Neural progenitor cell (in vitro differentiated cells): ENCODE data around the gene ALK. TPM values are rescaled to one million over a fixed set of nuclear protein-coding genes. Genes with fewer than 3 reads are reported as not detected.

Source experiments
- DNase-seq: peaks from one replicate; pipeline ENCODE4 v3.0.0-alpha.2; 2016; ENCODE audit warnings: low spot score
- H2AFZ ChIP-seq: fragments of 200-600 bp; sonication (generic); replicated peaks from 2 replicates; pipeline ENCODE4 v1.6.1; 2016; ENCODE audit warnings: antibody characterized with exemption
- H3F3A ChIP-seq: fragments of 200-600 bp; sonication (generic); 2 replicates; pipeline ENCODE4 v1.6.1; 2016; ENCODE audit warnings: antibody characterized with exemption, low read depth
- H3K27ac ChIP-seq: fragments of 200-600 bp; sonication (generic); 2 replicates; pipeline ENCODE4 v1.5.1; 2016; ENCODE audit warnings: mild to moderate bottlenecking
- H3K27me3 ChIP-seq: fragments of 200-600 bp; sonication (generic); 2 replicates; pipeline ENCODE4 v1.6.1; 2016; ENCODE audit warnings: mild to moderate bottlenecking, moderate library complexity
- H3K36me3 ChIP-seq: fragments of 200-600 bp; sonication (generic); 2 replicates; pipeline ENCODE4 v1.5.1; 2016
- H3K4me1 ChIP-seq: fragments of 200-600 bp; sonication (generic); 2 replicates; pipeline ENCODE4 v1.6.1; 2016; ENCODE audit warnings: mixed run types
- H3K4me2 ChIP-seq: fragments of 200-600 bp; sonication (generic); 2 replicates; pipeline ENCODE4 v1.6.1; 2016
- H3K4me3 ChIP-seq: fragments of 200-600 bp; sonication (generic); 2 replicates; pipeline ENCODE4 v1.5.1; 2016
- H3K79me2 ChIP-seq: fragments of 200-600 bp; sonication (generic); 2 replicates; pipeline ENCODE4 v1.6.1; 2016; ENCODE audit warnings: low read depth
- H3K9ac ChIP-seq: fragments of 200-600 bp; sonication (generic); 2 replicates; pipeline ENCODE4 v1.6.1; 2016
- H3K9me3 ChIP-seq: fragments of 200-600 bp; sonication (generic); 2 replicates; pipeline ENCODE4 v1.5.1; 2016; ENCODE audit warnings: low read depth
- H4K20me1 ChIP-seq: fragments of 200-600 bp; sonication (generic); 2 replicates; pipeline ENCODE4 v1.6.1; 2016; ENCODE audit warnings: low read depth
- H3K27ac Mint-ChIP-seq: 3 replicates; pipeline ENCODE4 v1.8.0; 2021; ENCODE audit warnings: mixed read lengths
- H3K27me3 Mint-ChIP-seq: 2 replicates; pipeline ENCODE4 v1.8.0; 2022; ENCODE audit warnings: low read depth, mild to moderate bottlenecking, inconsistent platforms, moderate library complexity, mixed read lengths; ENCODE audit not compliant: insufficient read depth
- H3K36me3 Mint-ChIP-seq: 3 replicates; pipeline ENCODE4 v1.8.0; 2021; ENCODE audit warnings: mixed read lengths
- H3K4me1 Mint-ChIP-seq: 3 replicates; pipeline ENCODE4 v1.8.0; 2021; ENCODE audit warnings: mixed read lengths
- H3K4me3 Mint-ChIP-seq: 3 replicates; pipeline ENCODE4 v1.8.0; 2021; ENCODE audit warnings: mild to moderate bottlenecking, moderate library complexity, mixed read lengths
- H3K9me3 Mint-ChIP-seq: 3 replicates; pipeline ENCODE4 v1.8.0; 2020; ENCODE audit warnings: mixed read lengths
- EZH2 ChIP-seq: fragments of 200-600 bp; sonication (generic); IDR thresholded peaks from 2 replicates; pipeline ENCODE4 v1.6.1; 2017; ENCODE audit warnings: antibody characterized with exemption, mild to moderate bottlenecking, moderate library complexity
- EZH2phosphoT487 ChIP-seq: fragments of 200-600 bp; sonication (generic); IDR thresholded peaks from 2 replicates; pipeline ENCODE4 v1.6.1; 2017; ENCODE audit warnings: antibody characterized with exemption
- total RNA-seq: library from RNA; depleted of rRNA; stranded (reverse); fragments of >200 nt; gene quantifications from 2 replicates; pipeline ENCODE4 v1.2.3, GENCODE V29; 2015; ENCODE audit warnings: low replicate concordance
- TF ChIP-seq, protein P1 (sequence below): fragments of 200-600 bp; sonication (generic); IDR thresholded peaks from 2 replicates; pipeline ENCODE4 v1.5.1; 2017; ENCODE audit warnings: antibody characterized with exemption, mild to moderate bottlenecking

Gene ALK
- total RNA-seq, 1 donor from 2014 or later, result not detected

DNA sequence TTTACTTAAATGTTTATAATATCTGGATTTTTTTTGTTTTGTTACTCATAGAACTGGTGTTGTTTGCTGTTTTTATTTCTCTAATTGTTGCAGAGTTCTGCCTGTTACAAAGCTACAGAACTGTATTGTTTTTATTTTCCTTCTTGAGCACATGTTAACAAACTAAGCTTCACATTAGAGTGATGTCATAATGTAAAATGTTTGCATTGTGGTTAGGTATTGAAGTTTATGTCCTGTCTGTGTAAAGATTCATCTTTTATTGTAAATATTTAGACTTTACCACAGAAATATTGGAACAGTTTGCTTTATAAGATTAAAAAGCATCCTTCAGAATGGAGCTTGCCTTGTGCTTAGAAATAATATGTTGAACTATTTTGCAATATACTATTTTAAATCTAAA lies 738.5 kb downstream of the ALK start:
- DNase-seq, result no peak
- Histone ChIP-seq H3K4me1 (no peaks in the 10 kb centered on the region), H3F3A (no peaks in the 10 kb centered on the region), H3K4me2 (no peak overlapping the region), H3K4me3 (no peak overlapping the region), H3K9me3 (no peaks in the 10 kb centered on the region), H2AFZ (no peak overlapping the region), H3K9ac (no peak overlapping the region), H3K27me3 (no peaks in the 10 kb centered on the region), H3K36me3 (no peaks in the 10 kb centered on the region), H3K79me2 (no peaks in the 10 kb centered on the region), H3K27ac (no peak overlapping the region), H4K20me1 (no peaks in the 10 kb centered on the region)
- H3K27ac Mint-ChIP-seq, result no peak overlapping the region
- TF ChIP-seq EZH2phosphoT487 (no peak), EZH2 (no peak)
- TF ChIP-seq, protein P1, sequence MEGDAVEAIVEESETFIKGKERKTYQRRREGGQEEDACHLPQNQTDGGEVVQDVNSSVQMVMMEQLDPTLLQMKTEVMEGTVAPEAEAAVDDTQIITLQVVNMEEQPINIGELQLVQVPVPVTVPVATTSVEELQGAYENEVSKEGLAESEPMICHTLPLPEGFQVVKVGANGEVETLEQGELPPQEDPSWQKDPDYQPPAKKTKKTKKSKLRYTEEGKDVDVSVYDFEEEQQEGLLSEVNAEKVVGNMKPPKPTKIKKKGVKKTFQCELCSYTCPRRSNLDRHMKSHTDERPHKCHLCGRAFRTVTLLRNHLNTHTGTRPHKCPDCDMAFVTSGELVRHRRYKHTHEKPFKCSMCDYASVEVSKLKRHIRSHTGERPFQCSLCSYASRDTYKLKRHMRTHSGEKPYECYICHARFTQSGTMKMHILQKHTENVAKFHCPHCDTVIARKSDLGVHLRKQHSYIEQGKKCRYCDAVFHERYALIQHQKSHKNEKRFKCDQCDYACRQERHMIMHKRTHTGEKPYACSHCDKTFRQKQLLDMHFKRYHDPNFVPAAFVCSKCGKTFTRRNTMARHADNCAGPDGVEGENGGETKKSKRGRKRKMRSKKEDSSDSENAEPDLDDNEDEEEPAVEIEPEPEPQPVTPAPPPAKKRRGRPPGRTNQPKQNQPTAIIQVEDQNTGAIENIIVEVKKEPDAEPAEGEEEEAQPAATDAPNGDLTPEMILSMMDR, result no peak
- H3K36me3 Mint-ChIP-seq, result peaks cover 3% of the 10 kb centered on the region
- peaks cover 4% of the 10 kb centered on the region for H3K9me3 Mint-ChIP-seq
- H3K27me3 Mint-ChIP-seq, result no peaks in the 10 kb centered on the region
- no peak overlapping the region for H3K4me3 Mint-ChIP-seq
- no peaks in the 10 kb centered on the region for H3K4me1 Mint-ChIP-seq

DNA sequence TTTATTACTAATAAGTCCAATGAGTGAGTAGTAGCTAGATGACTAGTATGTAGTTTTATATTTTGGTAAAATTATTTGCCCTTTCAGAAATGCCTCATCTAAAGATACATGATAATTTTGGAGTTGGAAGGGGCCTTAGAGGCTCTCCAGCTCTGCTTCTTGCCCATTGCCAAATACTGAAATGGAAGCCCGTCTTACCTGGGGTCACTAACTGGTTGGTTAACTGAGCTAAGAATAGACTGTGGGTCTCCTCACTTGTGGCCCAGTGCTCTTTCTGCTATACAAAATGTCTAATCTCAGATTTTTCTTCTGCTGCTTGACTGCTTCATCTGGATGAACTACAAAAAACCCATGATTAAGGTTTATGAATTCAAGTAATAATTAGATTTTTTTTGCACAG lies 739.1 kb downstream of the ALK start:
- H3K4me3 Mint-ChIP-seq, result no peak overlapping the region
- no peak overlapping the region for H3K4me2 ChIP-seq
- H3K36me3 ChIP-seq, result no peaks in the 10 kb centered on the region
- TF ChIP-seq EZH2phosphoT487 (no peak), EZH2 (no peak)
- TF ChIP-seq, protein P1, result no peak
- no peak overlapping the region for H3K27ac Mint-ChIP-seq
- H3K9me3 Mint-ChIP-seq, result no peaks in the 10 kb centered on the region
- H3K27me3 ChIP-seq, result no peaks in the 10 kb centered on the region
- H3K9me3 ChIP-seq, result no peaks in the 10 kb centered on the region
- no peaks in the 10 kb centered on the region for H3K4me1 Mint-ChIP-seq
- DNase-seq, result no peak
- no peaks in the 10 kb centered on the region for H4K20me1 ChIP-seq
- no peak overlapping the region for H3K9ac ChIP-seq
- H2AFZ ChIP-seq, result no peak overlapping the region
- H3F3A ChIP-seq, result no peaks in the 10 kb centered on the region
- peaks cover 1% of the 10 kb centered on the region for H3K36me3 Mint-ChIP-seq
- H3K4me3 ChIP-seq, result no peak overlapping the region
- no peak overlapping the region for H3K27ac ChIP-seq
- H3K4me1 ChIP-seq, result no peaks in the 10 kb centered on the region
- no peaks in the 10 kb centered on the region for H3K27me3 Mint-ChIP-seq
- H3K79me2 ChIP-seq, result no peaks in the 10 kb centered on the region

DNA sequence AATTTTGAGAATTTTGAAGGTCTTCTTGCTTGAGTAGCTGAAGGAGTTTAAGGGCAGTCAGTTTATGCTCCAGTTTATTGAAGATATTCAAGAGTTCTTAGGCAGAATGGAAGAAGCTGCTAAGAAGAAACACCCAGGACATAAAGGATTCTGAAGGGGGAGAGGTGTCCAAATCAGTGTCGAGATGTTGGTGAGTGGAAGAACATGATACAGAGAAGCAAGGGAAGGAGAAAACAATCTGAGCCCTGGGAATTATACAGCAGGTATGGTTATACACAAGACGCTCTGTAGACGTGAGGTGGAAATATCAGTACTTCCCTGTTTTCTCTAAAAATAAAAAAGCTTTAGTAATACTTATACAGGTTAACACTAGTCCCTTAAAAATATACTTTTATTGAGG lies 746.0 kb downstream of the ALK start:
- H3K9ac ChIP-seq, result no peak overlapping the region
- H3K4me3 ChIP-seq, result no peak overlapping the region
- no peaks in the 10 kb centered on the region for H3K36me3 ChIP-seq
- Mint-ChIP-seq H3K9me3 (peaks cover 1% of the 10 kb centered on the region), H3K4me1 (peaks cover 5% of the 10 kb centered on the region), H3K4me3 (no peak overlapping the region), H3K27ac (no peak overlapping the region), H3K36me3 (peaks cover 8% of the 10 kb centered on the region), H3K27me3 (no peaks in the 10 kb centered on the region)
- H3K27me3 ChIP-seq, result no peaks in the 10 kb centered on the region
- H2AFZ ChIP-seq, result no peak overlapping the region
- peaks cover 12% of the 10 kb centered on the region for H3K9me3 ChIP-seq
- no peaks in the 10 kb centered on the region for H4K20me1 ChIP-seq
- no peaks in the 10 kb centered on the region for H3K79me2 ChIP-seq
- no peak for DNase-seq
- no peak overlapping the region for H3K4me2 ChIP-seq
- H3K4me1 ChIP-seq, result peaks cover 15% of the 10 kb centered on the region
- H3K27ac ChIP-seq, result no peak overlapping the region
- TF ChIP-seq, protein P1, result no peak
- no peak for TF ChIP-seq EZH2phosphoT487
- H3F3A ChIP-seq, result peaks cover 19% of the 10 kb centered on the region

GRCh38 chr2:29174937-29175336 lies 746.4 kb downstream of the ALK start:
- peaks cover 15% of the 10 kb centered on the region for H3K4me1 ChIP-seq
- peaks cover 5% of the 10 kb centered on the region for H3K4me1 Mint-ChIP-seq
- H3K9me3 ChIP-seq, result peaks cover 12% of the 10 kb centered on the region
- H3K27me3 Mint-ChIP-seq, result no peaks in the 10 kb centered on the region
- DNase-seq, result peak; percentile 10
- H3K36me3 ChIP-seq, result no peaks in the 10 kb centered on the region
- H3K27me3 ChIP-seq, result no peaks in the 10 kb centered on the region
- H3K27ac ChIP-seq, result no peak overlapping the region
- peaks cover 8% of the 10 kb centered on the region for H3K36me3 Mint-ChIP-seq
- H3K4me2 ChIP-seq, result no peak overlapping the region
- no peaks in the 10 kb centered on the region for H3K79me2 ChIP-seq
- no peaks in the 10 kb centered on the region for H4K20me1 ChIP-seq
- H3K9me3 Mint-ChIP-seq, result peaks cover 1% of the 10 kb centered on the region
- H3K9ac ChIP-seq, result no peak overlapping the region
- TF ChIP-seq EZH2 (no peak), EZH2phosphoT487 (no peak)
- TF ChIP-seq, protein P1, result no peak
- no peak overlapping the region for H3K4me3 Mint-ChIP-seq
- no peak overlapping the region for H2AFZ ChIP-seq
- no peak overlapping the region for H3K4me3 ChIP-seq
- H3K27ac Mint-ChIP-seq, result no peak overlapping the region
- H3F3A ChIP-seq, result peaks cover 19% of the 10 kb centered on the region
